K562 (cell line): ENCODE results near the gene PSRC1. TPM values are rescaled to one million over a fixed set of nuclear protein-coding genes. Genes with fewer than 3 reads are reported as not detected.
A peak's percentile ranks its signal among the peaks of the same experiment; 100 is the strongest.

ENCODE experiments used
- ARID2 ChIP-seq: fragments of 450-650 bp; IDR thresholded peaks from 2 replicates; pipeline ENCODE4 v1.6.1; 2017; ENCODE audit warnings: antibody characterized with exemption, mild to moderate bottlenecking
- CREB3 ChIP-seq: fragments of 450-650 bp; conservative IDR thresholded peaks from 2 replicates; pipeline ENCODE4 v1.6.1; 2016; ENCODE audit warnings: missing genetic modification characterization, low read depth, mild to moderate bottlenecking, missing compliant biosample characterization, moderate library complexity
- ILK ChIP-seq: fragments of 450-650 bp; IDR thresholded peaks from 2 replicates; pipeline ENCODE4 v1.6.1; 2016; ENCODE audit warnings: missing genetic modification characterization, low read depth, mild to moderate bottlenecking, missing compliant biosample characterization, moderate library complexity, borderline replicate concordance
- KLF16 ChIP-seq: IDR thresholded peaks from 2 replicates; pipeline ENCODE4 v1.6.1; 2016; ENCODE audit warnings: antibody characterized with exemption
- L3MBTL2 ChIP-seq: fragments of 450-650 bp; IDR thresholded peaks from 2 replicates; pipeline ENCODE4 v1.6.1; 2016; ENCODE audit warnings: mild to moderate bottlenecking, moderate library complexity
- NFXL1 ChIP-seq: fragments of 450-650 bp; formaldehyde crosslinking; IDR thresholded peaks from 2 replicates; pipeline ENCODE4 v1.4.0; 2021; ENCODE audit warnings: mild to moderate bottlenecking
- NR2C1 ChIP-seq, 2 experiments: fragments of 450-650 bp; IDR thresholded peaks; 2 replicates each; pipeline ENCODE4 v1.6.1; 2017; ENCODE audit warnings: mild to moderate bottlenecking in 2 of 2, antibody characterized with exemption in 1 of 2, inconsistent platforms in 1 of 2, missing compliant biosample characterization in 1 of 2, missing genetic modification characterization in 1 of 2
- RREB1 ChIP-seq: fragments of 250-450 bp; sonication (Bioruptor Pico); IDR thresholded peaks from 2 replicates; pipeline ENCODE4 v1.4.0; 2020
- ZBTB43 ChIP-seq: sonication (generic); formaldehyde crosslinking; IDR thresholded peaks from 2 replicates; pipeline ENCODE4 v1.8.0; 2023; ENCODE audit warnings: mild to moderate bottlenecking, missing genetic modification reagents
- polyA plus RNA-seq, 8 experiments: library from polyadenylated mRNA; depleted of rRNA in 4 of 8; stranded (reverse) in 5 of 8; unstranded in 3 of 8; fragments of >200 nt; fragmentation: Nextera tagmentation in 2 of 8; fragmentation: Illumina TruSeq in 1 of 8; extraction: Ambion mirVana in 2 of 8; extraction: Trizol in 1 of 8; gene quantifications; 2 replicates each; pipeline versions ENCODE4 v1.2.1 to v1.2.3, GENCODE V29; 2011 to 2014; ENCODE audit warnings: inconsistent platforms in 1 of 8, missing spikeins in 1 of 8
- total RNA-seq, 7 experiments: library from RNA; depleted of rRNA in 6 of 7; stranded (reverse); fragments of >200 nt in 6 of 7; fragmentation: Illumina TruSeq in 2 of 7; extraction: Trizol in 2 of 7; gene quantifications; 2 replicates each; pipeline versions ENCODE4 v1.2.1 to v1.2.3, GENCODE V29; 2011 to 2021; ENCODE audit warnings: low replicate concordance in 1 of 7

PSRC1 gene
- total and polyA plus RNA-seq, 9 of the 15 experiments (the other 6 are each of a cell fraction or from before 2014, with no cell fraction given) = 6.5 to 65.2 (median 39.3) TPM

GRCh38 chr1:109283748-109284600, 1.0 kb upstream of the PSRC1 start (continued):
- TF ChIP-seq RREB1 (no peak), L3MBTL2 (0 out of 2 replicates have a peak, but pooled peaks have one; percentile 3), NFXL1 (CRISPR knock-in tag) (no peak), NR2C1 (IDR thresholded peaks at IDR 0.05) (no peak), NR2C1 (tag; IDR thresholded peaks at IDR 0.05) (peak; percentile 27), KLF16 (no peak), ILK (peak; percentile 2; the same call in 1 of the 2 replicates), ZBTB43 (CRISPR knock-in tag) (no peak), ARID2 (no peak), CREB3 (peak; percentile 61)
